HG03575 (cell line): Measurements from ENCODE around the gene ECPAS.
"Not testable (repeated sequence)": the region's sequence is repeated elsewhere in the genome, so short reads cannot be mapped to it uniquely, and the experiment has no call there.

Experiments used
- ATAC-seq: cut with Tn5 transposase; IDR thresholded peaks from one replicate; pipeline ENCODE4 v1.9.1; 2021; ENCODE audit not compliant: unreplicated experiment, insufficient number of reproducible peaks, low FRiP score; ENCODE audit errors: extremely low read depth

ECPAS gene

DNA sequence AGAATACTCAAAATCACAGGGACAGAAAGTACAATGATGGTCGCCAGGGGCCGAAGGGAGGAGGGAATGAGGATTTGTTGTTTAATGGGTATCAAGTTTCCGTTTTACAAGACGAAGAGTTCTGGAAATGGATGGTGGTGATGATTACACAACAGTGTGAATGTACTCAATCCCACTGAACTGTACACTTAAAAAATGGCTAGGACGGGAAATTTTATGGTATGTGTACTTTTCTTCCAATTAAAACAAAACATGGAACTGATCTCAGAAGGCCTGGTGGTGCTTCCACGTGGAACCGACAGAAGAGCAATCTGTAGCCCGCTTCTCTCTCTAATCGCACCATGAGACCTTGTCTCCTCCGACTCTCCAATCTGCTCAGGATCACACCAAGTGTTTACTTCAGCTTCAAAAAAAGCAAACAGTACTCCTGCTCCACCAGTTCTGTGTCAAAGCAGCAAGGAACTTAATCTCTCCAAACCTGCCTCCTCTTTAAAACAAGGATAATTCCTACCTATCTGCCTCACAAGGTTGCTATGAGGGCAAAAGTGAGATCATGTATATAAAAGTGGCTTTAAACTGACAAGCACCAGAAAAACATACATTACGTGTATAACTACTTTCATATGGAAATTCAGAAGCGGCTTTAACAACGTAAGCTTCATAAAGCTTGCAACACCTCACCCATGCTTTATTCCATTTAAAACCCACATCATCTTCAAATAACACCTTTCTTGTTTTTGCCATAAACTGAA, 2.1 kb downstream of the ECPAS start:
- ATAC-seq = no peak

DNA sequence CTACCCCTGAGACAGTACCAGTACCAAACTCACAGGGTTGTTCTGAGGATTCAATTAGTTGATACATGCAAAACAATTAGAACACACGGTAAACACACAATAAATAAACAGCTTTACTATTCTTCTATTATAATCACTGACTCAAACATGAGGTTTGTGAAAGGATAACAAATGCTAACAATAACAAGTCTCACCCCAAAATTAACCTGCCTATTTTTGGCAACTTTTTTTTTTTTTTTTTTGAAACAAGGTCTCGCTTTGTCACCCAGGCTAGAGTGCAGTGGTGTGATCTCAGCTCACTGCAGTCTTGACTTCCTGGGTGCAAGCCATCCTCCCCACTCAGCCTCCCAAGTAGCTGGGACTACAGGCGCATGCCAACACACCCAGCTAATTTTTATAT, 6.5 kb downstream of the ECPAS start:
- ATAC-seq = no peak

DNA sequence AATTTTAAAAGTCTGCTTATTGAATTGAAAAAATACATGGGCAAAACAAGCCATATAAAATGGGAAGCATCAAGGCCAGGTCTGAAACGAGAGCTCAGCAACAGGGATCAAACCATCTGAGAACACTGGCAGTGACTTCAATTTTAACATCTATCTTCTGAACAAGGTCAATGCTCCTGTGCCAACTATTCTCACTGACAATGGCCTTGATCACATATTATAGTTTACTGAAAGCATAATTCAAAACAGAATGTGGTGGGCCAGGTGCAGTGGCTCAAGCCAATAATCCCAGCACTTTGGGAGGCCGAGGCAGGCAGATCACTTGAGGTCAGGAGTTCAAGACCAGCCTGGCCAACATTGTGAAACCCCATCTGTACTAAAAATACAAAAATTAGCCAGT, 9.0 kb downstream of the ECPAS start:
- ATAC-seq = no peak

DNA sequence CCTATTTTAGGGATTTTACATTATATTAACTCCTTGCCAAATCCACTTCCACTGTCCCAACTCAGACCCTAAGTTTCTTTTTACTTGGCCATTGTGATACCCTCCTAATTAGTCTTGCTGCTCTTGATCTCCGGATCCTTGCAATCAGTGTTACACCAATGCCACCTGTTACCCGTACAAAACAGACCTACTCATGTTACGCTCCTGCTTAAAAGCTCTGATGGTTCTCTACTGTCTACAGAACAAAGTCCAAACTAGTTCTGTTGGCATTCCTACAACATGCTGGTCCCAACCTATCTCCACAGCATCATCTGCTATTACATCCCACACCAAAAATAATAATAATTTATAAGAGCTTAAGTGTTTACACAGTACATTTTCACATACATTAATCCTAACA, 9.8 kb downstream of the ECPAS start:
- no peak for ATAC-seq

DNA sequence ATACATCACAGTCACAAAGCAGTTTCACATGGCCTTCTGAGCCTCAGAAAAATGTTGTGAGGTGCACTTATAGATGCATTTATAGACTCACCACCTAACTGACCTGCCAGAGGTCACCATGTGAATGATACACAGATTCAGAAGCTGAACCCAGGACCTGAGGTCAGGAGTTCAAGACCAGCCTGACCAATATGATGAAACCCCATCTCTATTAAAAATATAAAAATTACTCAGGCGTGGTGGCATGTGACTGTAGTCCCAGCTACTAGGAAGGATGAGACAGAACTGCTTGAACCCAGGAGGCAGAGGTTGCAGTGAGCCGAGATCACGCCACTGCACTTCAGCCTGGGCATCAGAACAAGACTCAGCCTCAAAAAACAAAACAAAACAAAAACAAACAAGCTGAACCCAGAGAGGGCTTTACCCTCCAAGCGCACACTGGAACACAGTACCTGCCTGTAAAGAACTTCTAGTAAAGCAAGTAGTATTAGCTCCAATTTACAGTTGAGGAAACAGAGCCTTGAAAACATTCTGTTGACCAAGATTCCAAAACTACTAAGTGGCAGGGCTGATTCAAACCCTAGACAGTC, 16.3 kb downstream of the ECPAS start:
- no peak for ATAC-seq

DNA sequence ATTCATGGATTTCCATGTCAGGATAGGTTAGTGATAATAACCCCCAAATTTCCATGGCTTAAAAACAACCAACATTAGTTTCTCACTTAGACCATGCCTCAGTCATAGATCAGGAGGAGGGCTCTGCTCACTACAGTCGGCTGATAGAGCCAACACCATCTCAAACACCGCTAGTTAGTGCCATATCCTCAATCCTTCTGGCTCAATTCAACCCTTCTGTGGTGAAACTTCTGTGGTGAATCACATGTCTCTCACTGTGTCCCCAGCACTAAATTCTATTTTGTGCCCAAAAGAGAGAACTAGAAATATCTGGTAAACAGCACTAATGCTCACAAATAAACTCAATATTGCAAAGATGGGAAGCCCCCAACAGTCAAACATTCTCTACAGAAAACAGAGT, 21.1 kb downstream of the ECPAS start:
- no peak for ATAC-seq

DNA sequence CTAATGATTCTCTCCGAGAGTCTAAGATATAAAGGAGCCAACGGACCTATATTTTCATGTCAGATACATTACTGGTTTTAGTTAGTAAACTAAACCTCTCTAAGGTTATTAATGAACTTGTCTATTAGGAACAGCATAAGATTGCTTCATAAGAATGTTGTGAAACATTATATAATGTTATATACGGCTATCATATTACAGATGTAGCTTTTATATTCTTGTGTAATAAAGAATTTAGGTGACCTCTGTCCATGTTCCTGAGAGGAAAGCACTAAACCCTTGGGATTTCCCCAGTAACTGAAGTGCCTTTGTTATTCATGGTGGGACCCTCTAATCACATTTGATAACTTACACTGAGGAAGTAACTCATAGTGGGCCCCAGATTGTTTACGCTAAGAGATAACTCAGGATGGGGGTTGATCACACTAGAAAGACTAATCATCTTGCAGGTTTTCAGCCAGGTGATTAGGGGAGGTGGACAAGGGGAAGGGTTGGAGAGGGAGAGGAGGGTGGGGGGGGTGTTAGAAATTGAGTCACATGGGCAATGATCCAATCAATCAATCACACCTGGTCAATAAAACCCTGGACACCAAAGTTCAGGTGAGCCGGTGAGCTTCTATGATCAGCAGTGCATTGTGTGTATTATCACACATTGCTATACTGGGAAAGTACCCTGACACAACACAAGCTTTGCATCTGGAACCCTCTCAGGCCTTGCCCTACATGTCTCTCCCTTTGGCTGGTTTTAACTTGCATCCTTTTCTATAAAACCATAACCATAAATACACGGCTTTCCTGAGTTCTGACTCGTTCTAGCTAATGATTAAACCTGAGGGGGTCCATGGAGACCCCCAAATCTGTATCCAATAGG, 25.8 kb downstream of the ECPAS start:
- no peak for ATAC-seq

DNA sequence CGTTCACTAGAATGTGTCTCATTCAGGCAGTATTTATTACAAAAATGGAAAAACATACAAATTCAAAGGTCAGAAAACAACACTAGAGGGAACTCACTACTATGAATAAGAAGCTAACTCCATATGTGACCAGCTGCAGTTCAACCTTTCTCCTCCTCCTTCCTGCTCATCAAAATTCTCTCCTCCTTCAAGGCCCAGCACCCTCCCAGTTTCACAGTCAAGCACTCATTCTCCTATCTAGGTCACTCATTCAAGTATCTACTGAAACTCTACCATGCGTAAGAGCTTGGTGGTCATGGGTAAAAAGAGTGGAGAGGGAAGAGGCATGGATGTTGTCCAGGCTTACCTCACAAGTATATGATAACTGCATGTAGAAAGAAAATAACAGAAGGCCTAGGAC, 27.7 kb downstream of the ECPAS start:
- ATAC-seq = no peak

DNA sequence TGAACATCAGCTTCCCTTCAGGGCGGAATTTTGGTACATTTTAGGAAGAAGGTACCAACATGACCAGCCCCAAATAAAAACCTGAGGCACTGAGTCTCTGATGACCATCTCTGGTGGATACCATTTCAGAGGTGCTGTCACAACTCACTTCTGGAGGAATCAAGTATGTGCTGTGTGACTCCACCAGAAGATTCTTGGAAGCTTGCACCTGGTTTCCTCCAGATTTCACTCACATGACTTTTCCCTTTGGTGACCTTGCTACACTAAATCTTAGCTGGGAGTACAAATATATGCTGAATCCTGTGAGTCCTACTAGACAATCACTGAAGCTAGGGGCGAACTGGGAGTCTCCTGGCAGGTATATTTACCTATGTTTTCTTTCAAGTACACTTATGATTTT, 28.5 kb downstream of the ECPAS start:
- ATAC-seq = no peak

DNA sequence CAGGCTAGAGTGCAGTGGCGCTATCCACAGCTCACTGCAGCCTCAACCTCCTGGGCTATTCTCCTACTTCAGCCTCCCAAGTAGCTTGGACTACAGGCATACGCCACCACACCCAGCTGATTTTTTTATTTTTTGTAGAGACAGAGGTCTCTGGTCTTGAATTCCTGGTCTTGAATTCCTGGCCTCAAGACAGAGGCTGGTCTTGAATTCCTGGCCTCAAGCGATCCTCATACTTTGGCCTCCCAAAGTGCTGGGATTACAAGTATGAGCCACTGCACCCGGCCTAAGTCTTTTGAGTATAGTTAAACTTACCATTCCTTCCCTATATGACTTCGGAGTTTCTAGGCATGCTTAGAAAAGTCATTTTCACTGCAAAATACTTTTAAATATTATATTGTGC, 29.4 kb downstream of the ECPAS start:
- ATAC-seq = no peak

DNA sequence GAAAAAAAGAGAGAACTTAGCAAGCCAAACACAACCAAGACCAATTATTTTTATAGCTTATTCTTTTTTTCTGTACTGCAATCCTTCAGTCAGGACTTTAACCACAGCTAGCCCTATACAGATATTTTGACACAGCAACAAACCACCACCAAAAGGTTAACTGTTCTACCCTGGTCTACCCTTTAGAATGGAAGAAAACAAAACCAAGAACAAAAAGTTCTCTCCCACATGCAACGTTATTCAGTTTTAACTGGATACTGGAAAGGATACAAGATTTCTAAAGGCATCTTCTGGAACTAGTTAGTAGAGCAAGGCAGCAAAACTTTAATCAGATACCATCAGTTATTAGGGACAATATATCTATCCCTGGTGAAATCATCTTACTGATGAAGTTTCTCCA, 32.6 kb downstream of the ECPAS start:
- ATAC-seq = no peak

DNA sequence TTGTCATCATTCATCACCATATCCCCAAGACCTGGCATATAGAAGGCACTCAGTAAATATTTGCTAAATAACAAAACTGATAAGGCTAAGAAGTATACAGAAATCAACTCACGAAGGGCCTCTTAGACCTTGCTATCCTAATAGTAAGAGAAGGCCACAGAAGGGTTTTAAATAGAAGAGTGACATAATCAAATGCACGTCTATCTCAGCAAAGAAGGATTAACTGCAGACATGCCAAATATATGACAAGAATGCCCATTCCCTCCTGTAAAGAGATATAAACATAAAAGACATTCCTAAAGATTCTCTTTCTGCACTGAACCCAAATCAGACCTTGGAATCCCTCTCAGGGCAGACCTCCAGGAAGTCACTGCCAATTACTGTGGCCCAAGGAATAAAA, 34.1 kb downstream of the ECPAS start:
- ATAC-seq = no peak

DNA sequence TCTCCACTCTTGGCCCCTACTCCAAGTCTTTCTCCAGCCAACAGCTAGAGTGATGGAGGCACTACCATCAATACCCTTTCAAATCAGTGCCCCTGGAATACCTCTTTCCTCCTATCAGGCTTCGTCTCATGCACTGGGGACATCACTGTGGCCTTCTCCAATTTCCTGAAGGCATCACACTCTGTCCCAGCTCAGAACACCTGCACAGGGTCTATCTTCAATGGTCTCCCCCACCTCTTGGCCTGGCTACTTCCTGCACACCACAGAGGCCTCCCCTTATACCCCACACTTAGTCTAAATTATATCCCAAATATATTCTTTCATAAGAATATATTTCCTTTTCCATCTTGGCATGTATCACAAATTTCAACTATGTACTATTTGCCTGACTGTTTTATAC, 34.5 kb downstream of the ECPAS start:
- no peak for ATAC-seq

DNA sequence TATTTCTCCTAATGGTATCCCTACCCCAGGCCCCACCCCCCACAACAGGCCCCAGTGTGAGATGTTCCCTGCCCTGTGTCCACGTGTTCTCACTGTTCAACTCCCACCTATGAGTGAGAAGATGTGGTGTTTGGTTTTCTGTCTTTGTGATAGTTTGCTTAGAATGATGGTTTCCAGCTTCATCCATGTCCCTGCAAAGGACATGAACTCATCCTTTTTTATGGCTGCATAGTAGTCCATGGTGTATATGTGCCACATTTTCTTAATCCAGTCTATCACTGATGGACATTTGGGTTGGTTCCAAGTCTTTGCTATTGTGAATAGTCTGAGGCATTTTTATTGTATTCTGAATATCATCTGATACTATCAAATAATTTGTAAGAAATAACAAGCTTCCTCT, 38.4 kb downstream of the ECPAS start:
- ATAC-seq = not testable (repeated sequence)

DNA sequence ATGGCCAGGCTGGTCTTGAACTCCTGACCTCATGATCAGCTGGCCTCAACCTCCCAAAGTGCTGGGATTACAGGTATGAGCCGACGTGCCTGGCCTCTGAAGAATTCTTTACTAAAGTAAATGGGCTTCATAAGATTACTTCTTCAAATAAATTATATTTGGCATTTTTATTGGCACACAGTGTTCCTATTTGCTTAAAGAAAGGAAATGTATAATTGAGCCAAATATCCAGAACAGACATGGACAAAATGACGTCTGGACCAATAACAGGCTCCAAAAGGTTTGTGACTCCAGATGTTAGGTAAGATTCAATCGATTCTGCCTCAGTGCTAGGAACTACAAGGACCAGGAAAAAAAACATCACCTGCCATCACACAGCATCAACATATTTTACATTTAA, 40.7 kb downstream of the ECPAS start:
- no peak for ATAC-seq

DNA sequence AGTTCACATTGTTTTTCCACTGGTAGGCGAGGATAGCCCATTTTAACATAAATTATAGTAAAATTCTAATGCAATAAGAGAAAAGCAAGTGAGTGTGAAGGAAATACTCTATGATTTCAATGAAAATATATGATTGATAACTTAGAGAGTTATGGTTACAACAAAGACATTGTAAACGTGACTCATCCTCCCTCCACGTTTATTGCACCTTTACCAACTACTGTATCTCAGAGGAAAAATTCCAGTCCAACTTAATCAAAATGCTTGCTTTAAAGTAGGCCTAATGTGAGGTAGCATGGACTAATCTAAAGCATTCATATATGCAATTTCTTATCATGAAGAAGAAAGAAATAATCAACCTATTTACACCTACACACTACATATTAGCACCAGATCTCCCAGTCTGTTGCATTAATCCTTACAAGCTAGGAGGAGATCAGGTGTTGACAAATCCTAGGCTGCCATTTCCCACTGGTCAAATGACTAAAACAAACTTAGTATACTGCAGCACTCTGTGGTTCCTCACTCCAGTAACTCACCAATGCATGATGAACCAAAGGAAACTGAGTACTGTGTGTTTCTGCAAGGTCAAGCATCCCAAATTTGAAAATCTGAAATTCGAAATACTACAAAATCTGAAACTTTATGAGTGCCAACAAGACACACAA, 41.7 kb downstream of the ECPAS start:
- no peak for ATAC-seq

DNA sequence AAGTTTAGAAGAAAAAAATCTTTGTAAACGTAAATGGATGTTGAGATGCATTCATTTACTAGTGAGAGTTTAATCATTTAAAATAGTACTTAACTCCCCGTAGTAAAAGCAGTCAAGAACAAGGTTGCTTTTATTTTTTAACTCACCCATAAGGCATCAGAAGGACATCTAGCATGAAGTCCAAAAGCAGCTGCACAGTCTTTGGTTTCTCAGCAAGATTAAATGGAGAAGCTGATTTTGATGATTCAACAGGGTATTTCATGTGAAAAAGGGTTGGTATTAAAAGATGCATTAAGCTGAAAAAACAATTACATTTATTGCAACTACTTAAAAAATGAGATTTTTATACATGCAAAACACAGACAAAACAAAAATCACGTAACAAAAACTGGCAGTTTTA, 44.0 kb downstream of the ECPAS start:
- ATAC-seq = no peak

DNA sequence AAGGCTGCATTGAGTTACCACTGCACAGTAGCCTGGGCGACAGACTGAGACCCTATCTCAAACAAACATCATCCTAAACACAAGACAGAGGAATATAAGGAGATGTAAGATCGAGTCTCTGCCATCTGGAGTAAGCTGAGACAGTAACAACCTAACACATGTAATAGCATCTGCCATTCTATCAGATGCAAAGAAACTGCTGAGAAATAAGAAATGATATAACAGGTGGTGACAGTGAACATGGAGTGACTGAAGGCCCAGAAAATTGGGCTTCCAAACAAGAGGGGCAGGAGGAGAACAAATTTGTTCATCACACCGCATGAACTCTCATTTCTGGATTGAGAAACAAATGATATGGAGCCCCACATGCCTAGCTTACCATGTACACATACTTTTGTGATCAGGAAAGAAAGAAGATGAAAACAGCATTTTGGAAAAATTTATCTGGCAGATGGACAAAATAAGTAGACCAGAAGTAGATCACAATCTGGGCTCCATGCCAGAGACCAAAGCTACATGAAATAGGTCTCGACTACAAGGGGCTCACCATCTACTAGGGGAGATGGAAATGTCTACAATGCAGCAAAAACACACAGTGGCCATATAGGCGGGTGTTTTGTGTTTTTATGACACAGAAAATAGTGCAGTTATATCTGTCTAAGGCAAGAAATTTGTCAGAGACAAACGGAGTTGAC, 45.5 kb downstream of the ECPAS start:
- ATAC-seq = no peak

DNA sequence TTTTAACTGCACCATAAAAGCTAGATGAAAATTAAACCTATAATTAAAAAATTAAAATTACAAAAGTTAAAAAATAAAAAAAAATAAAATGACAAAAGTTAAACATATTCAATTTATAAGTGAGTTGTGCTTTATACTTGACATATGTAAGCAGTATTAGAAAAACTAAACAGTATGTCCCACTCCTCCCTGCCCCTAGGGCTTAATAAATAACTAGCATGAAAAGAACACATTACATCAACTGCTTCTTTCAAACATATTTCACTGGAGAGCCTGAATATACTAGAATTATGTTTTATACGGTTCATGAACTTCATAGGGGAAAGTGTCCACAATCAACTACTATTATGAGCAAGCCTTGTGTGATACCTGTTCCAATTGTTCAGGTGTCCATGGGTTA, 47.6 kb downstream of the ECPAS start:
- no peak for ATAC-seq
